WI38 (cell line): Measurements from ENCODE around the gene PIAS1.
"Not testable (repeated sequence)": the region's sequence is repeated elsewhere in the genome, so short reads cannot be mapped to it uniquely, and the experiment has no call there.

Experiments used
- H3K4me3 ChIP-seq: 2 replicates; pipeline ENCODE4 v1.5.1; 2011; ENCODE audit warnings: low read depth, mild to moderate bottlenecking, control low read depth, low read length
- CTCF ChIP-seq: IDR thresholded peaks from 2 replicates; pipeline ENCODE4 v1.5.1; 2012; ENCODE audit warnings: low read depth, mild to moderate bottlenecking, control low read depth, low read length

PIAS1 gene

GRCh38 chr15:68217341-68217740 is 163.2 kb downstream of the PIAS1 start:
- H3K4me3 ChIP-seq, result no peak overlapping the region
- no peak for TF ChIP-seq CTCF

GRCh38 chr15:68218331-68218730 is 164.2 kb downstream of the PIAS1 start:
- H3K4me3 ChIP-seq, result no peak overlapping the region
- TF ChIP-seq CTCF, result no peak

GRCh38 chr15:68218847-68219798 is 165.0 kb downstream of the PIAS1 start:
- no peak overlapping the region for H3K4me3 ChIP-seq
- TF ChIP-seq CTCF, result no peak

- H3K4me3 ChIP-seq, result no peak overlapping the region
- TF ChIP-seq CTCF, result no peak
These were observed 166.4 kb downstream of the PIAS1 start for GRCh38 chr15:68220489-68220888.

GRCh38 chr15:68220967-68221366 is 166.9 kb downstream of the PIAS1 start:
- no peak for TF ChIP-seq CTCF
- H3K4me3 ChIP-seq, result no peak overlapping the region

GRCh38 chr15:68221530-68222431 is 167.7 kb downstream of the PIAS1 start:
- H3K4me3 ChIP-seq, result not testable (repeated sequence)

GRCh38 chr15:68222432-68222743 is 168.3 kb downstream of the PIAS1 start:
- H3K4me3 ChIP-seq, result not testable (repeated sequence)

GRCh38 chr15:68223171-68223570 is 169.1 kb downstream of the PIAS1 start:
- H3K4me3 ChIP-seq, result no peak overlapping the region
- no peak for TF ChIP-seq CTCF
